GM20431 (cell line): ENCODE data around the gene GUCY2C.

ENCODE experiments used
- in situ Hi-C: fragments of 300-500 bp; cut with MseI, MboI; formaldehyde crosslinking; loops from one replicate; pipeline ENCODE4 v1.15.0; 2020; ENCODE audit warnings: low sequenced_read_pairs; ENCODE audit not compliant: unreplicated experiment

The GUCY2C gene

GRCh38 chr12:14577344-14577743 is 119.1 kb downstream of the GUCY2C start:
- in situ Hi-C loops, result no loop called here

GRCh38 chr12:14576896-14577295 is 119.5 kb downstream of the GUCY2C start:
- in situ Hi-C loops, result no loop called here

DNA sequence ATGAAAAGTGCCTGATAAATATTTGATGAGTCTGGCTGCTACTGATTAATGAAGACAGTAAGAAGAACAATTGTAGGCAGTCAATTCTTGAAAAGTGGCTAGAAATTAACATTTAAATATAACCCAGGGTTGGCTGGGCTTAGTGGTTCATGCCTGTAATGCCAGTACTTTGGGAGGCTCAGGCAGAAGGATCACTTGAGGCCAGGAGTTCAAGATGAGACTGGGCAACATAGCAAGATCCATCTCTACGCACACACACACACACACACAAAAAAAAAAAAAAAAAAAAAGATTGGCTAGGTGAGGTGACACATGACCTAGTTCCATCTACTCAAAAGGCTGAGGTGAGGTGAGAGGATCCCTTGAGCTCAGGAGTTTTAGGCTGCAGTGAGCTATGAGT is 120.8 kb downstream of the GUCY2C start:
- in situ Hi-C loops, result no loop called here

GRCh38 chr12:14573118-14573517 is 123.3 kb downstream of the GUCY2C start:
- in situ Hi-C loops, result no loop called here

DNA sequence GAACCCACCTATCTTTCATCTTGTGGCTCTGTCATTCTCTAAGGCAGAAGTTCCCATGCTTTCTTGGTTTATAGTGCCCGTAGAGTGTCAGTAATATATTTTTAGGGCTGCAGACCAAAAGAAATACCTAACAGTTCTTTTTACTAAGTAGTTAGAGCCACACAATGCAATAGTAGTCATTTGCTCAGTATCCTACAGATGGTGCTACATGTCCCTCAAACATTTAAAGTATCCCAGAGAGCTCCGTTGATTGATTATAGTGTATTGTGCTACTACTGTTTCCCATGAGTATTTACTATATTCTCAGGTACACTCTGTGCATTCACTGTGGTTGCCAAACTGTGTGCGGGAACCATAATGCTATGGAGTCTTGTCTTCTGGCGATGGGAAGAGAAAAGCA is 124.0 kb downstream of the GUCY2C start:
- in situ Hi-C loops, result no loop called here

GRCh38 chr12:14571779-14572178 is 124.6 kb downstream of the GUCY2C start:
- in situ Hi-C loops, result no loop called here

- in situ Hi-C loops, result no loop called here
Measured at GRCh38 chr12:14570231-14570630, 126.2 kb downstream of the GUCY2C start.

GRCh38 chr12:14567351-14568162 is 128.8 kb downstream of the GUCY2C start, which contains the start of gene PLBD1:
Gene PLBD1 (minus strand): TSS chr12:14567883. CDS start chr12:14567696, 187 bp downstream.
- in situ Hi-C loops, result no loop called here

GRCh38 chr12:14564336-14564959 is 132.0 kb downstream of the GUCY2C start:
- in situ Hi-C loops, result no loop called here

DNA sequence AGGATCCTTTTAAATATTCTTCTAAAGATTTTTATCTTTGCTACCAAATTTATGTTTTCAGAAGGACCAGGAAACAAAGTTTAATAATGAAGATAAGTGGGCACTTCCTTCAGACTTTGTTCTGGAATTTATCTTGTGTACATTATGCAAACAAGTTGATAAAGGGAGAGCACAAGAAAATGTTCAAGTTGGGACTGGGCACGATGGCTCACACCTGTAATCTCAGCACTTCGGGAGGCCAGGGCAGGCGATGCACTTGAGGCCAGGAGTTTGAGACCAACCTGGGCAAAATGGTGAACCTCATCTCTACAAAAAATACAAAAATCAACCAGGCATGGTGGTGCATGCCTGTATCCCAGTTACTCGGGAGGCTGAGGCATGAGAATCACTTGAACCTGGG is 133.4 kb downstream of the GUCY2C start:
- in situ Hi-C loops, result no loop called here
